ENCODE data around the gene PLPP3.
A peak's percentile ranks its signal among the peaks of the same experiment; 100 is the strongest.

PLPP3 gene

DNA sequence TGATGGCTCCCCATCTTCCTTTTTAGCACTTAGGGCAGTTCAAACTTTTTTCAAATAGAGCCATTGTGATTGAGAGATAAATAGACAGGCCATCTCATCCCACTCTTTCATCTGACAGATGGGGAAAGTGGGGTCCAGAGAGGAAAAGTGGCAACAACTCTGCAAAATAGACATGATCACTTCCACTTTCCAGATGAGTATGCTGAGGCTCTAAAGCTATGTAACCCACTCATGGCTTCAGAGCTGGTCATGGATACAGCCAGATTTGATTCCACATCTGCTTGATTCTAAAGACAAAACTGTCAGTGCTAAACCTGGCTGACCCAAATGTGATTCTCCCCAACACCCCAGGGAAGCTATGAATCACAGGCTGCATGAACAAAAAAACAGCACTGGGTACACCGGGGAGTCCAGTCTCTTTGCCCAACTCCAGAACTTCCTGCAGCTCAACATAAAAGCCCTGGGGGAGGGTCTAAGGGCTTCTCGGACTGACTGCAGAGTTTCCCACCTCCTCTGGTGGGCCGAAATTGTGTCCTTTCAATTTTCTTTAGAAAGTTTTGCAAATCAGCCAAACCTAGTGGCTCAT is 59.3 kb downstream of the PLPP3 start:
- TF ChIP-seq, protein P1, sequence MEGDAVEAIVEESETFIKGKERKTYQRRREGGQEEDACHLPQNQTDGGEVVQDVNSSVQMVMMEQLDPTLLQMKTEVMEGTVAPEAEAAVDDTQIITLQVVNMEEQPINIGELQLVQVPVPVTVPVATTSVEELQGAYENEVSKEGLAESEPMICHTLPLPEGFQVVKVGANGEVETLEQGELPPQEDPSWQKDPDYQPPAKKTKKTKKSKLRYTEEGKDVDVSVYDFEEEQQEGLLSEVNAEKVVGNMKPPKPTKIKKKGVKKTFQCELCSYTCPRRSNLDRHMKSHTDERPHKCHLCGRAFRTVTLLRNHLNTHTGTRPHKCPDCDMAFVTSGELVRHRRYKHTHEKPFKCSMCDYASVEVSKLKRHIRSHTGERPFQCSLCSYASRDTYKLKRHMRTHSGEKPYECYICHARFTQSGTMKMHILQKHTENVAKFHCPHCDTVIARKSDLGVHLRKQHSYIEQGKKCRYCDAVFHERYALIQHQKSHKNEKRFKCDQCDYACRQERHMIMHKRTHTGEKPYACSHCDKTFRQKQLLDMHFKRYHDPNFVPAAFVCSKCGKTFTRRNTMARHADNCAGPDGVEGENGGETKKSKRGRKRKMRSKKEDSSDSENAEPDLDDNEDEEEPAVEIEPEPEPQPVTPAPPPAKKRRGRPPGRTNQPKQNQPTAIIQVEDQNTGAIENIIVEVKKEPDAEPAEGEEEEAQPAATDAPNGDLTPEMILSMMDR (IDR thresholded peaks at IDR 0.05; ENCODE audit: extremely low read depth, insufficient read depth, missing control alignments) = no peak
- DNase-seq (ENCODE audit: low spot score) = no peak
- in situ Hi-C loops (cut with MboI; ENCODE audit: low pct_unique_long_range_greater_than_20kb, low sequenced_read_pairs, unreplicated experiment) = no loop called here

DNA sequence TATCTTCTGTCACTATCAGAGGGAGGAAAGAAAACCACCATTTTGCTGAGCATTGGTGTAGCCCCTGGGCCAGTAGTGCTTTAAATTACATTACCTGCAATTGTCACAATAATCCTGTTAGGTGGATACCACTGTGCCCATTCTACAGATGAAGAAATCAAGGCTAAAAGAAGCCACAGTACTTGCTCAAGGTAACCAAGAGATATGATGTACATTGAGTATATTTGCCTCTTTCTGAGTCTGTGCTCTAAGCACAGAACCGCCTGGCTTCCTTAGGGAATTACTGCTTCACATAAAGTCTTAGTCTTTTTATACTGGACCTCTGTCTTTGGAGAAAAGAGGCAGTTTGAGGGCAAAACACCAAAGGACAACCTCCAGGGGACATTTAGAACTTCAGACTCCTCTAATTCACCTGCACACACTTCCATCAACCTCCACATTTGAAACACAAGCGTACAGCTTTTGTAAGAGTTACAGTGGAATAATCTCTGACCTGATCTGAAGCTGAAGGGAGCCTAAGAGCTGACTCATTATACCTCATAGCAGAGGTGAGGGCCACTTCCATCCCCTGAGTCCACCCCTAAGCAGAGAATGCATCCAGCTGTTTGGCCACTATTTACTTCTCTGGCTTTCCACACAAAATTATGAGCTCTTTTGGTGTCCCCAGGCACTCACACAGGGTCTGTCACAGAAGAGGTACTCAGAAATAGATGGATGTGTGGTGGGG is 61.8 kb downstream of the PLPP3 start:
- DNase-seq (ENCODE audit: low spot score) = no peak
- in situ Hi-C loops (cut with MboI; ENCODE audit: low pct_unique_long_range_greater_than_20kb, low sequenced_read_pairs, unreplicated experiment) = no loop called here
- TF ChIP-seq, protein P1 (IDR thresholded peaks at IDR 0.05; ENCODE audit: extremely low read depth, insufficient read depth, missing control alignments) = no peak

DNA sequence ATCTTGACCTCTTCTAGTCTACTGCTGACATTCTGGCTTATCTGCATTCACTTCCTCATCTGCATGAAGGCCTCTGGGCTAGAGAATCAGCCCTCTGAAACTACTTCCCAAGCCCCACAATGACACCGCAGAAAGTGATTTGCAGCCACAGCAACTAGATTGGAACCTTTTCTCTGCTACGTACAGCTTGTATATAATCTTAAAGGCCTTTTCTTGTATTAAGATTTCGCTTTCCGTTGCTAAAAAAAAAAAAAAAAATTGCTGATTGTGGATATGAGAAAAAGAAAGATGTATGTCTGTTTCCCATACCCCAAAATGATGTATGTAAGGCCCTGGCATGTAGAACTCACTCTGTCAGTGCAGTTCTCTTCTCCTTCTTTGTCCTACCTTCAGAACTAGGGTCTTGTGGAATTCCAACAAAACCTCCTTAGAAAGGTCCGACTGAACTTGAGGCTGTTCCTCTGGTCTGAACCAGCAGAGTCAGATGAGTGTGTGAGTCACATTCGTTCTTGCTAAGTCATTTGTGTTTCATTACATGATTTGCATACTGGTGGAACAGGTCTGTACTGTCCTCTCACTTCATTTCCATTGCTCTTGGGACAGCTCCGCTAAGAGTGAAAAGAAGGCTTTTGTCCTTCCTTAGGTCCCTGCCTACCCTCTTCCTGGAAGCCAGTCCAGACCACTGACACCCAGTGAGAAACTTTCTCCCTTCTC is 62.7 kb downstream of the PLPP3 start:
- peak; percentile 38 for DNase-seq (ENCODE audit: low spot score)
- TF ChIP-seq, protein P1 (IDR thresholded peaks at IDR 0.05; ENCODE audit: extremely low read depth, insufficient read depth, missing control alignments) = no peak
- in situ Hi-C loops (cut with MboI; ENCODE audit: low pct_unique_long_range_greater_than_20kb, low sequenced_read_pairs, unreplicated experiment) = no loop called here

DNA sequence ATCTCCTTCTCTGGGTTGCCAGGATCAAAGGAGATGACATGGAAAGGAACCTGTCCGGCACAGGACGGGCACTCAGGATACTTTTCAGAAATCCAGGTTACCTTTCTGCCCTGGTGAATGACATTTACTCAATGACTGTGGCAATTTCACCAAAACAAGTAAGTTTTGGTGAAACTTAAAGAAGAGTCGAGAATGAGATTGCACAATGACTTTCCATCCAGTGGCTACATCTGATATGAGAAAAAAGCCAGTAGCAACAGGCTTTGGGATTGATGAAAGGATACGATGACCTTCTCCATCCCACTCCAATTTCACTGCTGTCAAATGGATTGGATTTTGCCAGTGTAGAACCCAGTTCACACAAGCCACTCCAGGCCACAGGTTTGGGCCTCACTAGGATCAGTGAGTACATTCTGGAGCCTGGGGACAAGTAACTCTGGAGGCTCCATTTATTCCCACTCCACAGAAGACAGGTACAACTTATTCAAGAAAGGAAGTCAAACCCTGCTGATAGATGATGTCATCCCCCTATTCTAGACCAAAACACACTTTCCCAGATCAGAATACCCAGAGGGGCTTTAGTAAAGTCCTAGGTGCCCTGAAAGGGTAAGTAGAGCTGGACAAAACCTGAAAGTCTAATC is 63.3 kb downstream of the PLPP3 start:
- TF ChIP-seq, protein P1 (IDR thresholded peaks at IDR 0.05; ENCODE audit: extremely low read depth, insufficient read depth, missing control alignments) = no peak
- in situ Hi-C loops (cut with MboI; ENCODE audit: low pct_unique_long_range_greater_than_20kb, low sequenced_read_pairs, unreplicated experiment) = no loop called here
- DNase-seq (ENCODE audit: low spot score) = no peak

DNA sequence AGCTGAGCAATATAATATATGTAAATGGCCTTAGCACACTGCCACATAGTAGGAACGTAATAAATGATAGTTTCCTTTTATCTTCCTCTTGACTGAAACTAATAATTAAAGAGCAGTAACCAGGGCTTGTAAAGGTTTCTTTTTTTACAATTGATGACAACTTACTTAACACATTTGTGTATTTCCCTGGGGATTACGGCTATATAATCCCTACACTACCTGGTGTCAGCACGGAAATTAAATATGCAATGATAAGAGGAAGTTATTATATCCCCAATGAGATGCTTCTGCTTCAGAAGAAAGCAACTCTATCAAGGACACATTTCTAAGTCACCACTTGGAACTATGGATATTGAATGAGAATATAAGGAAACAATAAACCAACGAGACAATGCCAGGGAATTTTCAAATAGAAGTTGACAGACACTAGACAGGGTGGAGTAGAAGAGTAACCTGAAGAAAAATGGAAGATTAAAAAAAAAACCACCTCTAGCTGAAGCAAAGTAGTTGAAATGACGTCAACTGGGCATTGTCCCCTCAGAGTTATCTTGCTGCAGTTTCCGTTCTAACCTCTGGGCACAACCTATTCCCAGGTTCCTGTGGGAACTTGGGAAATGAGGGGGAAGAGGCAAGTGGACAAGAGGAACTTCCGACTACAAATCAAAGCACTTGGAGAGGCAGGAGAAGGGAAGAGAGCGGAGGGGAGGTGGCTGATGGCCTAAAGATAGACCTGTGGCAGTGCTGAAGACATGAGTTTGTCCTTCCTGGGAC is 66.5 kb downstream of the PLPP3 start:
- TF ChIP-seq, protein P1 (IDR thresholded peaks at IDR 0.05; ENCODE audit: extremely low read depth, insufficient read depth, missing control alignments) = no peak
- in situ Hi-C loops (cut with MboI; ENCODE audit: low pct_unique_long_range_greater_than_20kb, low sequenced_read_pairs, unreplicated experiment) = no loop called here
- no peak for DNase-seq (ENCODE audit: low spot score)

DNA sequence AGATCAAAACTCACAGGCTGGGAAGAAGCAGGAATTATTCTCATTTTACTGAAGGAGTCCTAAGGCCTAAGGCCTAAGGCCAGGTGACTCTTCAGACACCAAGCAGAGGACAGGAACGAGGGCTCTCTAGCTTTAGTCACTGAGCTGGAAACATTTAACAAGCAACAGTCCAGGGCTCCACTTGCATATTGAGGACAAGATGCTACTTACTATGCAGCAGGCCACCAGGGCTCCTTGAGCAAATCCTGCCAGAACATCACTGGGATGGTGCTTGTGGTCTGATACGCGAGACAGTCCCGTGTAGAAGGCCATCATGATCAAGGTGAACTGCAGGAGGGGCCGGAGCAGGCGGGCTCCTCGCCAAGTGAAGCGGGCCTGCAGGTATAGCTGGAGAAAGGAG is 67.6 kb downstream of the PLPP3 start:
- TF ChIP-seq, protein P1 (IDR thresholded peaks at IDR 0.05; ENCODE audit: extremely low read depth, insufficient read depth, missing control alignments) = no peak
- in situ Hi-C loops (cut with MboI; ENCODE audit: low pct_unique_long_range_greater_than_20kb, low sequenced_read_pairs, unreplicated experiment) = no loop called here

More for the DNA sequence above, 67.6 kb downstream of the PLPP3 start:
- no peak for DNase-seq (ENCODE audit: low spot score)

Measured in GM13977 (cell line).